Kidney capillary endothelial cell (primary cell): ENCODE data around the gene CRCP.

Source experiments
- DNase-seq: peaks from one replicate; pipeline ENCODE4 v3.0.0-alpha.2; 2018; ENCODE audit warnings: low spot score

Gene CRCP

GRCh38 chr7:66189695-66190503 is 75.3 kb downstream of the CRCP start:
- no peak for DNase-seq

DNA sequence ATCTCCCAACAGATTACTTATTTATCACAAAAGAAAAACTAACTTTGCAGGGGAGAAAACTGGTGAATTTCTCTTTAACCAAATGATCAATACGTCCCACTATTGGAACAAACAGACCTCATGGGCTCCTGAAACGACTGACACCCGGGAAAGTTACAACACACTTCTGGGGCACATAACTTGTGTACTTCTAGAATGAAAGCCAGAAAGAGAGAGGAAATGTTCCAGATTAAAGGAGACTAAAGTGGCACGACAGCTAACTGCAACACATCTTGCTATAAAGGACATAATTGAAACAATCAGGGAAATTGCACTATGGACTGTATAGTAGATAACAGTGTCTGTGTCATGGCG is 75.8 kb downstream of the CRCP start:
- no peak for DNase-seq

DNA sequence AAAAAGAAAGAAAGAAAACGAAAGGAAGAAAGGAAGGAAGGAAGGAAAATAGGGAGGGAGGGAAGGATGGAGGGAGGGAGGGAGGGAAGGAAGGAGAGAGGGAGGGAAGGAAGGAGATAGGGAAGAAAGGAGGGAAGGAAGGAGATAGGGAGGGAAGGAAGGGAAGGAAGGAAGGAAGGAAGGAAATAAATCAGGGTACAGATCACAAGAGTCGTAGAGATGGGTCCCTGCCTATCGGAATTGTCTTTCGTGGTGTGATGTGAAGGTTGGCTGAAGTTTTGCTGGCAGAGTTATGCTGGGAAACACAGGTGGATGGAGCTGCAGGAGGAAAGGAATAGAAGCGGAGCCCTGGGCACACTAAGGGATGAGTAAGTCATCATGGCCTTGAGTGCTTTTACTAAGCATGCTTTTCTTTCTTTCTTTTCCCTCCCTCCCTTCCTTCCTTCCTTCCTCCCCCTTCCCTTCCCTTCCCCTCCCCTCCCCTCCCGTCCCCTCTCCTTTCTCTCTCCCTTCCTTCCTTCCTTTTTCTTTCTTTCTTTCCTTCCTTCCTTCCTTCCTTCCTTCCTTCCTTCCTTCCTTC is 78.6 kb downstream of the CRCP start:
- no peak for DNase-seq

DNA sequence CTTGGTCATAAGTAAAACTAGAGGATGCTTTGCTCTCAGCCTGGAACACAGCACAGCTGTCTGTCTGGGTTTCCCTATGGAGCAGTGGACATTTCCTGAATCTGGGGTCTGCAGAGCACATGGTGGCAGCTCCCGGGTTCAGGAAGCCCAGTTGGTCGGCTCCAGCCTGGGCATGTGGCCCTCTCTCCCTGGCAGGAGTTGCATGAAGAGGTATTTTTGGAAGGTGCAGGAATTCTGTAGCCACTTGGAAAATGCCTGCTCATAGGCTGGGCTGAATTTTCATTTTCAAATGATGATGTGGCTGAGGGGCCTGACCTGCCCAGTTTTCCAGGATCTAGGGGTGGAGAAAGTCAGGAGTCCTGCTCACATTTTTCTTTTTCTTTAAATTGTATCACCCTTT is 83.8 kb downstream of the CRCP start:
- no peak for DNase-seq

DNA sequence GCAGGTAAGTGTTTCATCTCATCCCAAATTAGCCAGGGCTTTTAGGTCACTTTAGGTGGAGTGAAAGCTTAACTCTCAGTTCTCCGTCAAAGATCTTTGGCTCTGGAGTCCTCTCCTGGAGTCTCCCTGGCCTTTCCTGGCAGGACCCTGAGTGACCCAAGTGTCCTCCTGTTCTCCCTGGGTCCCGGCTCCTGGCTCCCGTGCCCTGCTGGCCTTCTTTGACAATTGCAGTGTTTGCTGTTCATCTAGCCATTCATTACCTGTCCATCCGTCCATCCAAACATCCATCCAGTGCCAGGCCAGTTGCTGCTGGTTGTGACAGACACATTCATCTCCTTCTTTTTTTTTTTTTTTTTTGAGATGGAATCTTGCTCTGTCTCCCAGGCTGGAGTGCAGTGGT is 84.3 kb downstream of the CRCP start:
- no peak for DNase-seq

GRCh38 chr7:66202441-66202840 is 87.8 kb downstream of the CRCP start:
- no peak for DNase-seq
